H9 (cell line): ENCODE results near the gene KREMEN2. TPM values are rescaled to one million over a fixed set of nuclear protein-coding genes. Genes with fewer than 3 reads are reported as not detected.

Experiments used
- DNase-seq: peaks from one replicate; pipeline ENCODE4 v3.0.0-alpha.2; 2017
- H2AFZ ChIP-seq: one replicate; pipeline ENCODE4 v1.6.1; 2013; ENCODE audit warnings: mild to moderate bottlenecking, low read length, control low read depth, moderate library complexity
- H2AK5ac ChIP-seq: 2 replicates; pipeline ENCODE4 v1.6.1; 2013; ENCODE audit warnings: low read length, control low read depth, mixed read lengths; ENCODE audit not compliant: insufficient read length
- H2BK120ac ChIP-seq: one replicate; pipeline ENCODE4 v1.6.1; 2013; ENCODE audit warnings: low read depth, mild to moderate bottlenecking, low read length, control low read depth, inconsistent platforms; ENCODE audit not compliant: poor library complexity, severe bottlenecking
- H2BK12ac ChIP-seq: 2 replicates; pipeline ENCODE4 v1.6.1; 2013; ENCODE audit warnings: low read length, control low read depth, mixed read lengths, low read depth; ENCODE audit not compliant: insufficient read length
- H2BK15ac ChIP-seq: 2 replicates; pipeline ENCODE4 v1.6.1; 2013; ENCODE audit warnings: low read depth, low read length, control low read depth
- H2BK20ac ChIP-seq: one replicate; pipeline ENCODE4 v1.6.1; 2013; ENCODE audit warnings: low read depth, mild to moderate bottlenecking, low read length, control low read depth, inconsistent platforms; ENCODE audit not compliant: poor library complexity, severe bottlenecking
- H2BK5ac ChIP-seq: 2 replicates; pipeline ENCODE4 v1.6.1; 2013; ENCODE audit warnings: low read length, control low read depth, mixed read lengths; ENCODE audit not compliant: insufficient read length
- H3K14ac ChIP-seq: 2 replicates; pipeline ENCODE4 v1.6.1; 2013; ENCODE audit warnings: low read length, control low read depth; ENCODE audit not compliant: insufficient read depth
- H3K18ac ChIP-seq: 2 replicates; pipeline ENCODE4 v1.6.1; 2013; ENCODE audit warnings: low read depth, mild to moderate bottlenecking, mixed read lengths, low read length, control low read depth; ENCODE audit not compliant: insufficient read length
- H3K23ac ChIP-seq: 2 replicates; pipeline ENCODE4 v1.6.1; 2013; ENCODE audit warnings: low read length, control low read depth, mixed read lengths, low read depth; ENCODE audit not compliant: insufficient read length
- H3K23me2 ChIP-seq: 2 replicates; pipeline ENCODE4 v1.6.1; 2013; ENCODE audit warnings: low read depth, mild to moderate bottlenecking, mixed read lengths, low read length, control low read depth; ENCODE audit not compliant: insufficient read length, poor library complexity, severe bottlenecking
- H3K27ac ChIP-seq: 2 replicates; pipeline ENCODE4 v1.5.1; 2013; ENCODE audit warnings: low read length, control low read depth, mixed read lengths, low read depth; ENCODE audit not compliant: insufficient read length
- H3K27me3 ChIP-seq: 2 replicates; pipeline ENCODE4 v1.6.1; 2013; ENCODE audit warnings: low read length, control low read depth, inconsistent platforms; ENCODE audit not compliant: insufficient read depth
- H3K4ac ChIP-seq: 2 replicates; pipeline ENCODE4 v1.6.1; 2013; ENCODE audit warnings: low read depth, mild to moderate bottlenecking, control low read depth, inconsistent platforms, low read length, moderate library complexity
- H3K4me1 ChIP-seq: 2 replicates; pipeline ENCODE4 v1.6.1; 2013; ENCODE audit warnings: low read length, control low read depth, inconsistent platforms; ENCODE audit not compliant: insufficient read depth
- H3K4me2 ChIP-seq: 2 replicates; pipeline ENCODE4 v1.6.1; 2013; ENCODE audit warnings: low read length, control low read depth, mixed read lengths; ENCODE audit not compliant: insufficient read length, insufficient read depth
- H3K56ac ChIP-seq: 2 replicates; pipeline ENCODE4 v1.6.1; 2013; ENCODE audit warnings: low read depth, mild to moderate bottlenecking, mixed read lengths, low read length, control low read depth; ENCODE audit not compliant: insufficient read length
- H3K79me1 ChIP-seq: 2 replicates; pipeline ENCODE4 v1.6.1; 2013; ENCODE audit warnings: low read depth, mild to moderate bottlenecking, moderate library complexity, low read length, control low read depth, inconsistent platforms; ENCODE audit not compliant: insufficient read depth, poor library complexity, severe bottlenecking
- H3K79me2 ChIP-seq: 2 replicates; pipeline ENCODE4 v1.6.1; 2013; ENCODE audit warnings: low read length, control low read depth, inconsistent platforms; ENCODE audit not compliant: insufficient read depth
- H3K9ac ChIP-seq: 2 replicates; pipeline ENCODE4 v1.6.1; 2013; ENCODE audit warnings: low read length, control low read depth, mixed read lengths; ENCODE audit not compliant: insufficient read length; ENCODE audit errors: extremely low read depth
- H3K9me3 ChIP-seq: one replicate; pipeline ENCODE4 v1.6.1; 2013; ENCODE audit warnings: low read depth, low read length, inconsistent platforms; ENCODE audit not compliant: control insufficient read depth
- H3T11ph ChIP-seq: one replicate; pipeline ENCODE4 v1.6.1; 2013; ENCODE audit warnings: mild to moderate bottlenecking, low read length, control low read depth, inconsistent platforms
- H4K20me1 ChIP-seq: one replicate; pipeline ENCODE4 v1.6.1; 2013; ENCODE audit not compliant: control insufficient read depth, insufficient read length, insufficient read depth
- H4K5ac ChIP-seq: 2 replicates; pipeline ENCODE4 v1.6.1; 2013; ENCODE audit warnings: low read depth, mild to moderate bottlenecking, mixed read lengths, low read length, control low read depth; ENCODE audit not compliant: insufficient read length
- H4K8ac ChIP-seq: replicated peaks from 2 replicates; pipeline ENCODE4 v1.6.1; 2013; ENCODE audit warnings: low read length, control low read depth, mixed read lengths, low read depth; ENCODE audit not compliant: insufficient read length
- H4K91ac ChIP-seq: 2 replicates; pipeline ENCODE4 v1.6.1; 2013; ENCODE audit warnings: low read depth, mild to moderate bottlenecking, moderate library complexity, mixed read lengths, low read length, control low read depth; ENCODE audit not compliant: insufficient read length
- H3K27ac Mint-ChIP-seq, 3 experiments: 2 replicates in 2 of 3; 3 replicates in 1 of 3; pipeline ENCODE4 v1.8.0; 2020 to 2021; ENCODE audit warnings: mixed read lengths in 3 of 3, mild to moderate bottlenecking in 1 of 3, moderate library complexity in 1 of 3
- H3K27me3 Mint-ChIP-seq: 2 replicates; pipeline ENCODE4 v1.8.0; 2021; ENCODE audit warnings: low read depth, mild to moderate bottlenecking, moderate library complexity, mixed read lengths
- H3K36me3 Mint-ChIP-seq, 3 experiments: 2 replicates in 2 of 3; 3 replicates in 1 of 3; pipeline ENCODE4 v1.8.0; 2020 to 2021; ENCODE audit warnings: low read depth in 3 of 3, mixed read lengths in 3 of 3; ENCODE audit not compliant: insufficient read depth in 1 of 3
- H3K4me1 Mint-ChIP-seq, 2 experiments: 2 replicates each; pipeline ENCODE4 v1.8.0; 2020; ENCODE audit warnings: mixed read lengths in 2 of 2
- H3K4me3 Mint-ChIP-seq, 2 experiments: 2 replicates in 1 of 2; 3 replicates in 1 of 2; pipeline ENCODE4 v1.8.0; 2020 to 2021; ENCODE audit warnings: mild to moderate bottlenecking in 2 of 2, mixed read lengths in 2 of 2, moderate library complexity in 1 of 2
- H3K9me3 Mint-ChIP-seq, 2 experiments: 2 replicates in 1 of 2; 3 replicates in 1 of 2; pipeline ENCODE4 v1.8.0; 2020; ENCODE audit warnings: mild to moderate bottlenecking in 2 of 2, mixed read lengths in 2 of 2, moderate library complexity in 1 of 2
- CTCF ChIP-seq: fragments of 200-600 bp; sonication (generic); conservative IDR thresholded peaks from 3 replicates; pipeline ENCODE4 v1.8.0; 2021; ENCODE audit warnings: antibody characterized with exemption, mild to moderate bottlenecking
- WGBS: extraction: QIAGEN DNeasy Blood & Tissue Kit; methylation state at CpG from one replicate; pipeline ENCODE4 v1.1.7; 2013; ENCODE audit warnings: missing lambda C conversion rate, low lambda C conversion rate, mixed read lengths; ENCODE audit not compliant: insufficient read length; ENCODE audit errors: extremely low coverage; 5-methylcytosine and 5-hydroxymethylcytosine counted together
- total RNA-seq: library from RNA; stranded (reverse); gene quantifications from 2 replicates; pipeline ENCODE4 v1.2.1, GENCODE V29; 2021

Gene KREMEN2
- total RNA-seq, 1 experiment from 2014 or later, result 12.8 TPM

- Histone ChIP-seq H2BK120ac (no peak overlapping the region), H3K4me1 (no peaks in the 10 kb centered on the region; the same call in 1 of the 2 replicates), H3K79me2 (no peaks in the 10 kb centered on the region), H4K20me1 (no peaks in the 10 kb centered on the region), H4K8ac (no peak overlapping the region), H3K14ac (no peak overlapping the region), H4K91ac (no peak overlapping the region), H2BK15ac (no peak overlapping the region), H2BK20ac (no peak overlapping the region), H3K56ac (no peak overlapping the region), H3K27ac (no peak overlapping the region), H3K23me2 (peaks cover under 1% of the 10 kb centered on the region), H3K9ac (no peak overlapping the region), H3K4ac (no peak overlapping the region), H2AFZ (no peak overlapping the region), H4K5ac (no peak overlapping the region), H3K79me1 (no peaks in the 10 kb centered on the region), H3T11ph (no peak overlapping the region), H2AK5ac (no peak overlapping the region), H3K18ac (no peak overlapping the region), H3K9me3 (no peaks in the 10 kb centered on the region), H3K4me2 (no peak overlapping the region), H3K23ac (no peak overlapping the region), H3K27me3 (no peaks in the 10 kb centered on the region), H2BK12ac (no peak overlapping the region), H2BK5ac (no peak overlapping the region)
- no peak for DNase-seq
- Mint-ChIP-seq H3K4me3 (no peak overlapping the region), H3K27ac (no peak overlapping the region), H3K27me3 (peaks cover 10% of the 10 kb centered on the region), H3K36me3 (no peaks in the 10 kb centered on the region), H3K4me1 (peaks cover 30 to 54% of the 10 kb centered on the region in 2 experiments), H3K9me3 (no peaks in the 10 kb centered on the region)
- no CpG with 5 or more reads among the region's 15 CpGs for WGBS
- TF ChIP-seq CTCF, result no peak
Observed at GRCh38 chr16:2985893-2986355, 21.8 kb downstream of the KREMEN2 start.
